GM19035 (cell line): ENCODE data around the gene NBEA.

Experiments
- ATAC-seq: cut with Tn5 transposase; IDR thresholded peaks from one replicate; pipeline ENCODE4 v1.9.1; 2021; ENCODE audit not compliant: unreplicated experiment

The NBEA gene

GRCh38 chr13:35695448-35695770 is 753.3 kb downstream of the NBEA start:
- ATAC-seq = no peak

GRCh38 chr13:35697186-35697730 is 755.2 kb downstream of the NBEA start:
- no peak for ATAC-seq

- no peak for ATAC-seq
Measured at GRCh38 chr13:35698911-35699576, 757.0 kb downstream of the NBEA start.

- ATAC-seq = no peak
Measured at GRCh38 chr13:35699825-35700510, 757.9 kb downstream of the NBEA start.

GRCh38 chr13:35700671-35701070 is 758.6 kb downstream of the NBEA start:
- no peak for ATAC-seq

GRCh38 chr13:35702316-35702715 is 760.2 kb downstream of the NBEA start:
- ATAC-seq = no peak

- ATAC-seq = no peak
Measured at GRCh38 chr13:35703061-35703460, 761.0 kb downstream of the NBEA start.

GRCh38 chr13:35704331-35704730 is 762.3 kb downstream of the NBEA start:
- no peak for ATAC-seq

- no peak for ATAC-seq
Measured at GRCh38 chr13:35706281-35706680, 764.2 kb downstream of the NBEA start.

GRCh38 chr13:35706721-35707120 is 764.7 kb downstream of the NBEA start:
- ATAC-seq = no peak

- no peak for ATAC-seq
Measured at GRCh38 chr13:35711909-35712308, 769.8 kb downstream of the NBEA start.

- no peak for ATAC-seq
Measured at GRCh38 chr13:35712907-35713761, 771.1 kb downstream of the NBEA start.

GRCh38 chr13:35714121-35714520 is 772.1 kb downstream of the NBEA start:
- ATAC-seq = no peak

- no peak for ATAC-seq
Measured at GRCh38 chr13:35714588-35715377, 772.7 kb downstream of the NBEA start.

GRCh38 chr13:35716186-35716585 is 774.1 kb downstream of the NBEA start:
- ATAC-seq = no peak

- no peak for ATAC-seq
Measured at GRCh38 chr13:35716729-35717128, 774.7 kb downstream of the NBEA start.

GRCh38 chr13:35718084-35718483 is 776.0 kb downstream of the NBEA start:
- no peak for ATAC-seq

- no peak for ATAC-seq
Measured at GRCh38 chr13:35720290-35720689, 778.2 kb downstream of the NBEA start.

- ATAC-seq = peak; percentile 47
Measured at GRCh38 chr13:35720690-35721554, 778.9 kb downstream of the NBEA start.
